Inflammatory macrophage treated with lipopolysaccharide for 4 hours (primary cell): Measurements from ENCODE around the gene KRTAP12-2.

ENCODE experiments used
- DNase-seq: peaks from one replicate; pipeline ENCODE4 v3.0.0-alpha.2; 2020

Gene KRTAP12-2

GRCh38 chr21:44666401-44667320, at the start of gene KRTAP12-2:
KRTAP12-2 (minus strand) TSS chr21:44666927; CDS start chr21:44666886, 41 bp downstream.
- DNase-seq = no peak

- DNase-seq = no peak
Measured at GRCh38 chr21:44714905-44715304, 48.2 kb upstream of the KRTAP12-2 start.

GRCh38 chr21:44713846-44714245, 47.1 kb upstream of the KRTAP12-2 start:
- DNase-seq = no peak

- DNase-seq = no peak
Measured at GRCh38 chr21:44713130-44713529, 46.4 kb upstream of the KRTAP12-2 start.

- DNase-seq = no peak
Measured at GRCh38 chr21:44712203-44713028, 45.7 kb upstream of the KRTAP12-2 start.

GRCh38 chr21:44711327-44712202, 44.8 kb upstream of the KRTAP12-2 start, which contains the start of gene TSPEAR:
TSPEAR (minus strand) TSS chr21:44711572; CDS start chr21:44711514, 58 bp downstream.
- DNase-seq = no peak

- no peak for DNase-seq
Measured at GRCh38 chr21:44710756-44711326, 44.1 kb upstream of the KRTAP12-2 start.

GRCh38 chr21:44710294-44710665, 43.6 kb upstream of the KRTAP12-2 start:
- DNase-seq = no peak

GRCh38 chr21:44709426-44710293, 42.9 kb upstream of the KRTAP12-2 start:
- DNase-seq = no peak

GRCh38 chr21:44708866-44709425, 42.2 kb upstream of the KRTAP12-2 start:
- peak; percentile 47 for DNase-seq

- DNase-seq = no peak
Measured at GRCh38 chr21:44708213-44708865, 41.6 kb upstream of the KRTAP12-2 start.

GRCh38 chr21:44706706-44707581, 40.2 kb upstream of the KRTAP12-2 start:
- no peak for DNase-seq

- DNase-seq = no peak
Measured at GRCh38 chr21:44706026-44706705, 39.4 kb upstream of the KRTAP12-2 start.

- DNase-seq = no peak
Measured at GRCh38 chr21:44704636-44705001, 37.9 kb upstream of the KRTAP12-2 start.

- no peak for DNase-seq
Measured at GRCh38 chr21:44703731-44704635, 37.3 kb upstream of the KRTAP12-2 start.

- no peak for DNase-seq
Measured at GRCh38 chr21:44702973-44703730, 36.4 kb upstream of the KRTAP12-2 start.
